GM19025 (cell line): ENCODE measurements around the gene FAM81A.

Experiments
- ATAC-seq: cut with Tn5 transposase; IDR thresholded peaks from one replicate; pipeline ENCODE4 v1.9.1; 2021; ENCODE audit warnings: mild to moderate bottlenecking, low read depth, moderate library complexity; ENCODE audit not compliant: unreplicated experiment

Gene FAM81A

DNA sequence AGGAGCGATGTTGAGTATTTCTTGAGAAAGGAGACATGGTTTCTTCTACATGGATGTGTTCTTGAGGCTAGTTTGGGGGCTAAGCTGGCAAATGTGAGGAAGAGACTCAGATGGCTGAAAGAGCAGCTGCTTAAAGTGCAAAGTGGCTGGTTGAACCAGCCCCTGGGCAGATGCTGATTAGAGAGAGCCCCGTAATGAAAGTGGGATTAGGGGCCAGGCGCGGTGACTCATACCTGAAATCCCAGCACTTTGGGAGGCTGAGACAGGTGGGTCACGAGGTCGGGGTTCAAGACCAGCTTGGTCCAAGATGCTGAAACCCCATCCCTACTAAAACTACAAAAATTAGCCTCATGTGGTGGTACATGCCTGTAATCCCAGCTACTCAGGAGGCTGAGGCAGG, 98.6 kb downstream of the FAM81A start:
- ATAC-seq: no peak

DNA sequence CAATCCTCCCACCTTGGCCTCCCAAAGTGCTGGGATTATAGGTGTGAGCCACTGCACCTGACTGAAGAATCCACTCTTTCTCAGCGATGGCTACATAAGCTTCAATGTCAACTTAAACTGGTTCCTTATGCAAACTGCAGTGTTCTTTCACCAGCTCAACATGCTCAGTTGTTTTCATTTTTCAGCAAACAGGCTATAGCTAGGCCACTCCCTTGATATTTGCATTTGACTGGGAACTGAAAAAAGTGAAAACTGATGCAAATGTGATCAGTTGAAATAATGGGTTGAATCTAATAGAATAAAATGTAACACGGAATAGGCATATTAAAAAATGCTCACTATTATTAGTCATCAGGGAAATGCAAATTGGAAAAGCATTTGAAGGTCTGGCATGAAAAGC, 99.4 kb downstream of the FAM81A start:
- no peak for ATAC-seq

DNA sequence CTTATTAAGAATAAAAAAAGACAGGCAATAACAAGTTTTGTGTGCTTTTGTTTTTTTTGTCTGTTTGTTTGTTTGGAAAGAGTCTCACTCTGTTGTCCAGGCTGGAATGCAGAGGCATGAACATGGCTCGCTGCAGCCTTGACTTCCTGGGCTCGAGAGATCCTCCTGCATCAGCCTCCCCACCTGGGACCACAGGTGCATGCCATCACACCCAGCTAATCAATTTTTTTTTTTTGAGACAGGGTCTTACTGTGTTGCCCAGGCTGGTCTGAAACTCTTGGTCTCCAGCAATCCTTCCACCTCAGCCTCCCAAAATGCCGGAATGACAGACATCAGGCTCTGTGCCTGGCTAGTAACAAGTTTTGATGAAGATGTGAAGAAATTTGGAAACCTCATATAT, 100.5 kb downstream of the FAM81A start:
- ATAC-seq: no peak

DNA sequence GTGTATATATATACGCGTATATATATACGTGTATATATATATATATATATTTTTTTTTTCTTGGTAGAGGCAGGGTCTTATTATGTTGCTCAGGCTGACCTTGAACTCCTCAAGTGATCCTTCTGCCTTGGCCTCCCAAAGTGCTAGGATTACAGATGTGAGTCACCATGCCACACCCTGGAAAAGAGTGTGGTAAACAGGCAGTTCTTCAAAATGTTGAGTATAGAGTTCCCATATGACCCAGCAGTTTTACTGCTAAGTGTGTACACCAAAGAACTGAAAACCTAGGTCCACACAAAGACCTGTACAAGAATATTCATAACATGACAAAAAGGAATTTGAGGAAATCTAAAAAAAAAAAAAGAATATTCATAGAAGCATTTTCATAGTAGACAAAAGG, 101.8 kb downstream of the FAM81A start:
- ATAC-seq: no peak

DNA sequence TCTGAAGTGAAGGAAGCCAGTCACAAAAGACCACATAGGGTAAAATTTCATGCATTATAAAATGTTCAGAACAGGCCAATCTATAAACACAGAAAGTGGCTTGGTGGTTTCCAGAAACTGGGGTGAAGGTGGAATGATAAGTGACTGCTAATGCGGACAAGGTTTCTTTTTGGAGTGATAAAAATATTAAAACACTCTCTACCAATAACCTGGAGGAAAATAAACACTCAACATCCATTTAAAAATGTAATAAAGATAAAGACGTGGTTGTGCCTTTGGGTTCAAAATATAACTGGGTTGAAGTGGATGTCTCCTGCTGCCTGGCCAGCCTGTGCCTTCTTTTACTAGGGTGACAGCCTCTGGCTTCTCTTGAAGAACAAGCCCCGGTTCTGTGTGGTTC, 102.7 kb downstream of the FAM81A start:
- no peak for ATAC-seq

DNA sequence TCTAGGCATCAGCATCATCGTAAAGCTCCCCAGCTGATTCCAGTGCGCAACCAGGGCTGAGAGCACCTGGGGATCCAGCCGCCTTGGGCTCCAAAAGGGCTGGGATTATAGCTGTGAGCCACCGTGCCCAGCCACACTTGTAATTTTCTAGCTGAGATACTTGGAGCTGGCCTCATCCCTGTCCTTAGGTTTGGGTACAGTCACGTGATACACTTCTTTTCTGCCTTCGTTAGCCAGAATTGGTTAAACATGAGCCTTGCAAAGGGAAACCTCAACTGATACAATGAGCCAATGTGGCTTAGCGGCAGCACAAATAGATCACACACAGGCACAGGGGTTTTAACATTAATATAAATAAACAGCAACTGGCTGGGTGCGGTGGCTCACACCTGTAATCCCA, 103.8 kb downstream of the FAM81A start:
- ATAC-seq: no peak

DNA sequence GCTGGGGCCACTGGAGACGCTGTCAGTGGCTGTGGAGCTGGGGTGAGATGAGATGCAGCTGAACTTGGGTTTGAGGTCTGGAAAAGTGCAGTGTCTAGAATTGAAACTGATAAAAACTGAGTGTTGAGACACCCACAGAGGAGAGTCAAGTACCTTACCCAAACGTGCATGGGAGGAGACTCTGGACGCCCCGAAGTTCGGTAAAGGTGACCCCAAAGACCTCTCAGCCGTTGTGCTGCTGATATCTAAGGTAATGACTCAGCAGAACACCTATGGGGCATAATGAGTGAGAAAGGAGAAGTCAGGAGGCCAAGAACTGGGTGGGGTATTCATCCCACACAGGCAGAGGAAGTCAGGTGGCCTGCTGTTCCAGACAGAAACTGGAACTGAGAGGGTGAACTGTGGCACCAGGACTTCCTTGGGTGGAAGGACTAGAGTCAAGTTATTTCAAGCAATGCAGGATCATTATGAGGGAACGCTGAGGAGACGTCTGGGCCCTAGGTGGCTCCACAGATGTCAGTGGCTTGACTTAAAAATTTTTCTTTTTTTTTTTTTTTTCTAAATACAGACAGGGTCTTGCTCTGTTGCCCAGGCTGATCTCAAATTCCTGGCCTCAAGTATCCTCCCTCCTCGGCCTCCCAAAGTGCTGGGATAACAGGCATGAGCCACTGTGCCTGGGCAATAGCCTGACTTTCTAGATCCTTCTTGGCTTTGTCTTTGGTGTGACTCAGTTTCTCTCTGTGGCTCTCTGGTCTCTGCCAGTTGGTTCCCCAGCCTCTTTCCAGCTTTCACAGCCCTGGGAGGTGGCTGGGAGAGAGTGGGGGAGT, 105.9 kb downstream of the FAM81A start:
- ATAC-seq: peak; percentile 62

DNA sequence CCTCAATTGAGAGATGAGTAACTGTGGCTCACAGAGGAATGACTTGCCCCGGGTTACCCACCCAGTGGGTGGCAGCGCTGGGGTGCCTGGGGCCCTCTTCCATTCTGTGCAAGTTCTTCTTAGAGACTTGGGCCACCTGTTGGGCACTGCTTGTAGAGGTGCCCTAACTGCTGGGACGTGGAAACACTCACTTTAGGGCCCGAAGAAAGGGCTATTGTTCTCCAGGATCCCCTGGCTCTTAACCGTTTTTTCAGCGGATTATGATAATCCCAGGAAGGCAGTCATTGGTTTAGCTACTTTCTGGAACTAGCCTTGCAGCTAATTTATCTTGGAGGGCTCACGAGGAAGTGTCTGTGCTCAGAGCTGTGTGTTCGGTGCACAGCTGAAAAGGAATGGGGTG, 107.6 kb downstream of the FAM81A start:
- no peak for ATAC-seq

DNA sequence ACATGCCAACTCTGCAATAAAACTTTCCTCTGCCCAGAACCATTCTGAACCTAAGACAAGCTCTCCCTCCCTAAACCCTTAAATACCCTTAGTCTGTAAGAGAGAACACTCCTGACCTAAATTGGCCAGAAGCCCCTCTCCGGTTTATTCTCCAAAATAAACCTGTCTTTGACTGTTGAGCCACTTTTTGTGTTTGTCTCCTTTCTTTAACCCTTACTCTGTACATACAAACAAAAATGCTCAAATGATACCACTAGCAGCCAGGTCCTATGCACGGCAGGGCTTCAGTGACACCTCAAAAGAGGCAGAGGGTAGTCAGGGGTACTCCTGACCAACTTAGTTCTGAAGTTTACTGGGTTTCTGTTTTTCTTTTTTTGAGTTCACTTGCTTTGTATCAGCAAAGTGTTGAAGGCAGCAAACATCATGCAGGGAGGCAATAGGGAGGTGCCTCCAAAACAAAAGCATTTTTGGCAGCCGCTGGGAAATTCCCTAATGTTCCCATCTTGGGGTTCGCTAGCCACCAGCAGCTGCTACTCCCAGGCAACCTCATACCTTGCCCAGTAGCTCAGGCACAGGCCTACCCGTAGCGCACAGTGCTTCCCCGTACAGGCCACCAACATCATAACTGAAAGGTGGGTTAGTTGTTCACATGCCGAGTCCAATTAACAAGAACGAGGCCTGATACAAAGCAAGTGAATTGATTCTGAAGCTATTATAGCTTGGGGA, 110.7 kb downstream of the FAM81A start:
- ATAC-seq: no peak

DNA sequence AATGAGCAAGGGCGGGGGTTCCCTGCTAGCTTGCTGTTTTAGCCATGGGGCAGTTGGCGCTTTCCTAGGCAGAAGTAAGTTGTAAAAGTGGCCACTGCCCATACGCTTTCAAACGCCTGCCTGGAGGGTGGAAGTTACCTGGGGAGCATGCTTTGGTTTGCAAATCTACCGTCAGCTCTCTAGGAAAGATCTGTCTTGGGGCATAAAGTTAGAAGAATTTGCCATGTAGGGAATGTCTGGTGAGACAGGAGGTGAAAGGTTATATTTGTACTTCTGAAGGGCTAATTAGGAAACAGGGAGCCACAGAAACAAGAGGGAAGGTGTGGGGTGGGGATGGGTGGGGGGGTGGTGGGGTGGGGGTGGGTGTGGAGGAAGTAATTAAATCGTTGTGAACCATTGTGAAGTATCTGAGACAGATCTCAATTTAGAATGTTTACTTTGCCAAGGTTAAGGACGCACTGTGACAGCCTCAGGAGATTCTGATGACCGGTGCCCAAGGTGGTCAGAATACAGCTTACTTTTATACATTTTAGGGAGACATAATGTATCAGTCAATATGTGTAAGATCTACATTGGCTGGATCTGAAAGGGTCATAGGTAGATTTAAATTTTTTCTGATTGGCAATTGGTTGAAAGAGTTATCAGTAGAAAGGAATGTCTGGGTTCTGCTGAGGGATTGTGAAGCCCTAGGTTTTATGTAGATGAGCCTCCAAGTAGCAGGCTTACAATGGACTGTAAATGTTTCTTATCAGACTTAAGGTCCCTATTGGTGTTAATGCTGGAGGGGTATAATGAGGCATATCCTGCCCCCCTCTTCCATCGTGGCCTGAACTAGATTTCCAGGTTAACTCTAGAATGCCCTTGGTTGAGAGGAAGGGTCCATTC, 111.6 kb downstream of the FAM81A start:
- ATAC-seq: no peak

DNA sequence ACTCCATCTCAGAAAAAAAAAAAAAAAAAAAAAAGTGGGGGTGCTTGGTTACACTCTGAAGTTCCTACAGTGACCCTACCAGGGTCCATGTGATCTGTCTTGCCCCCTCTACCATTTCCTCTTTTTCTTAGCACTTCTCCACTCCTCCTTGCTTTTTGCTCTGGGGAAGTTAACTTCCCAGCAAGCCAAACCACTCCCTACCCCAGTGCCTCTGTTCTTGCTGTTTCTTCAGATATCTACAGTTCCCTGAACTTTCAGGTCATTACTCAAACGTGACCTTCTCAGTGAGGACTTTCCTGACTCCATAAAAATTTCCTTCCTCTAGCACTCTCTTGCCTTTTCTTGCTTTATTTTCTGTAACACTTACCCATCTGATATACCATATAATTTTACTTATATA, 112.5 kb downstream of the FAM81A start:
- no peak for ATAC-seq

DNA sequence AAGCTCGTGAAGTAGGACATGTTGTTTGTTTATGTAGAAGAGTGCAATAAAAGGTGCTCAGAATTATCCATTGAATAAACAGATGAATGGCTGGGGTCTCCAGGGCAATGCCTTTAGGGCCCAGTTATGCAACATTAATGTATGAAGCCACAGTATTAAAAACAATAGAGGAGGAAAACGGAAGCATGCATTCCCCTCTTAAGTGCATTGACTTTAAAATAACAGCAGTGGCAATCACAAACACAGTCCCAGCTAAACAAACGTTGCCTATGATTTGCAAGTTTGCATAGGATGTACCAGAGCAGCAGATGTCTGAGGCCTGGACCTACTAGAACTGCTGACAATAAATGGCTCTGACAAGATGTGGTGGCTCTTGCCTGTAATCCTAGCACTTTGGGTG, 113.0 kb downstream of the FAM81A start:
- no peak for ATAC-seq

DNA sequence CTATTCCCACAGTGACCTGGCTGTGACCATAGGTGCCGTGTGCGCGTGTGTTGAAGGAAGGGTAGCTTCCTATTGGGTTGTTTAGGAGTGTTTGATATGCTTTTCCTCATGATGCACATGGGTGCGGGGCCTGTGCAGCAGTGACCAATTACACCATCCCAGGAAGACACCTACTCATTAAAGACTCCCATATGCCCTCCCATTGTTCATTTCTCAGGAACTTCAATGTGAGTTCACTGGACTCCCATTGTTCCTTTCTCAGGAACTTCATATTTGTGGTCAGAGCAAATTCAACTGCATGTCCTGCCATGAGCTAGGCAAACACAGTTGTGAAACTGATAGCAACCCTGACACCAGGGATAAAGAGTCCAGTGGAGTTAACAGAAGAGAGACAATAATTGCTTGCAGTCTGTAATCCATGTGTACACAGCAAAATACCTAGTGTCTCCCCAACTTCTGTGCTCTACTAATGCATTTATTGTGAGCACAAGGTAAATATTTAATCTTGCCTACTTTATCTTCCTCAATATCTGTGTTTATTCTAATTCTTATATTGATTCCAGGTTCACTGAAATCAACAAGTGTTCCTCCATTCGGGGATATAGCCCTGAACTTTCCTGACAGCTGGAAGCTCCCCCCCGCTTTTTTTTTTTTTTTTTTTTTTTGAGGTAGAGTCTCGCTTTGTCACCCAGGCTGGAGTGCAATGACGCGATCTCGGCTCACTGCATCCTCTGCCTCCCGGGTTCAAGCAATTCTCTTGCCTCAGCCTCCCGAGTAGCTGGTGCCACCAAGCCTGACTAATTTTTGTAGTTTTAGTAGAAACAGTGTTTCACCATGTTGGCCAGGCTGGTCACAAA, 116.1 kb downstream of the FAM81A start:
- no peak for ATAC-seq

DNA sequence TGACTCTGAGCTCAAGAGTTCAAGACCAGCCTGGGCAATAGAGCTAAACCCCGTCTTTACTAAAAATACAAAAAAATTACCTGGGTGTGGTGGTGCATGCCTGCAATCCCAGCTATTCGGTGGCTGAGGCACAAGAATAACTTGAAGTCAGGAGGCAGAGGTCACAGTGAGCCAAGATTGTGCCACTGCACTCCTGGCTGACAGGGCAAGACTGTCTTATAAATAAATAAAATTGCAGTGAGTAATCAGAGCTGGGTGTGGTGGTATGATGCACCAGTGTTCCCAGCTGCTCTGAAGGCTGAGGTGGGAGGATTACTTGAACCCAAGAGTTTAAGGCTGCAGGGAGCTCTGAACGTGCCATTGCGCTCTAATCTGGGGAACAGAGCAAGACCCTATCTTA, 117.7 kb downstream of the FAM81A start:
- no peak for ATAC-seq

DNA sequence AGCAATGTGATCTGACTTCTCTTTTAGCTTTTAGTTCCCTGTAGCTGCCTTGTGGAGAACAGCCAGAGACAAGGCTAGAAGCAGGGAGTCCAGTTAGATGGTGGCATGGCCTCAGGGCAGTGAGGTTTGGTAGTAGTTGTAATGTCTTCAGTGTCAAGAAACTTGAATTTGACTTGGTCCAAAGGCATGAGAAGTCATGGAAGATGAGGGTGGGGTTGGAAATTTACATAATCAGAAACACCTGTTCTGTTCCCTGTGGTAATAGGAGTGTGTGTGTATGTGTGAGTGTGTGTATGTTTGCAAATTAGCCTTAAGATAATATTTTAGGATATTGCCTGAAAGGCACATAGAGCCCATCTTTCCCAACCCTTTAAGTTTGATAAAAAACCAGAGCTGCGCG, 118.4 kb downstream of the FAM81A start:
- ATAC-seq: no peak

DNA sequence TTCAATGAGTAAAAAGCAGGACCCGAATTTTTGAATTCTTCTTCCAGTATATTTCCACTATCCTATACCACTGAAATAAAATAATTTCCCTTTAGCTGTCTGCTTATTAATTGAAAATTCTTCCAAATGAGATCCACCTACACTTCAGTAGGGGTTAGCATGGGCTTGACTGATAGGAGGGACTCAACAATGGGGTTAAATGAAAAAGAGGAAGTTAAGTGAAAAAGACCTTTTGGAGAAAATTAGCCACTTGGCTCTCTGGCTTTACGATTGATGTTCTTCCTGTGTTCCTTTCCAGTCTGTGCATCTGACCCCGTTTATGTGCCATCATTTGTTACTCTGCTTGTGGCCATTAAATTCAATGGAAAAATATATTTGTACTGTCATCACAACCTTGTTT, 119.6 kb downstream of the FAM81A start:
- ATAC-seq: no peak

DNA sequence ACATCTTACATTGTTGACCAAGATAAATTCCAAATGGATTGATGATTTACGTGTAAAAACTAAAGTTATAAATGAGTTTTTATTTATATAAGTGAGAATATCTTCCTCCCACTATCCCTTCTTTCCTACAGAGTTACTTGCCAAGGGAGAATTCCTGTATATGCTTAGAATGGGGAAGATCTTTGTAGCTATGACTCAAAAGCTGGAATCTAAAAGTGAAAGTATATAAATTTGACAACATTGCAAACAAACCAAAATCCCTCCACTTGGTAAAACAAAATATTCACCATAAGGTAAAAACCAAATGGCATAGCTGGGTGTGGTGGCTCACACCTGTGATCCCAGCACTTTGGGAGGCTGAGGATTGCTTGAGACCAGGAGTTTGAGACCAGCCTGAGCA, 120.9 kb downstream of the FAM81A start:
- ATAC-seq: no peak

DNA sequence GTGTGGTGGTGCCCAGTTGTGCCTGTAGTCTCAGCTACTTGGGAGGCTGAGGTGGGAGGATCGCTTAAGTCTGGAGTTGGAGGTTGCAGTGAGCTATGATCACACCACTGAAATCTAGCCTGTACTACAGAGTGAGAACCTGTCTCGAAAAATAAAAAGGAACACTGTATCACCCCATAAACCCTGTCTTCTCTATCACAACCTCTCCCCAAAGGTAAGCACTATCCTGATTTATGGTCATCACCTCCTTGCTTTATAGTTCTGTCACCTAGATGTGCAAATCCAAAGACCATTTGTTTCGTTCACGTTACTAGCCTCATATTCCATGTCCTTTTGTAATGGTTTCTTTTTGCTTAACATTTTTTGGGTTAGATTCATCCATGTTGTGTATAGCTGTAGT, 123.6 kb downstream of the FAM81A start:
- ATAC-seq: no peak

DNA sequence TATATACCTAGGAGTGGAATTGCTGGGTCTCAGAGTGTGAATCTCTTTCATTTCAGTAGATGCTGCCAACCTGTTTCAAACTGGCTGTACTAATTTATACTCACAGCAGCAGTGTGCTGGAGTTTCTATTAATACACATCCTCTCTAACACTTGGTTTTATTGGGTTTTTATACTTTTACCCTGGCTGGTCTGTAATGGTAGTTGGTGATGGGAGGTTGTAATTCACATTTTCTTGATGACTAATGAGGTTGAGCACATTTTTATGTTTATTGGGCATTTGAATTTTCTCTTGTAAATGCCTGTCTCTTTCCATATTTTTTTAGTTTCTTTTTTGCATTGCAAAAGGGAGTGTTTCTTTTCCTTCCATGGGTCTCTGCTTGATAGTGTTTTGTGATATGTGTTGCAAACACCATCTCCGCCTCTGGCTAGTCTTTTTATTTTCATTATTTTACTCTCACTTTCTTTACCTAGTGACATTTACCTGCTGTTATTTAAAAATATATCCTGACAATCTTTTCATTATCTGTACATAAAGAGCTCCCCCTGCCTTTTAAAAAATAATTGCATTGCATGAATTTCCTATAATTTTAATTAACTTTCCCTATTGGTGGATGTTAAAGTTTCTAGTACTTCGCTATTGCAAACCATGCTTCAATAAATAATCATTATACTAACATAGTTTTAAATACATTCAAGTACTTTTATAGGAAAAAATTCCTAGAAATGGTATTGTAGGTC, 124.6 kb downstream of the FAM81A start:
- ATAC-seq: no peak

DNA sequence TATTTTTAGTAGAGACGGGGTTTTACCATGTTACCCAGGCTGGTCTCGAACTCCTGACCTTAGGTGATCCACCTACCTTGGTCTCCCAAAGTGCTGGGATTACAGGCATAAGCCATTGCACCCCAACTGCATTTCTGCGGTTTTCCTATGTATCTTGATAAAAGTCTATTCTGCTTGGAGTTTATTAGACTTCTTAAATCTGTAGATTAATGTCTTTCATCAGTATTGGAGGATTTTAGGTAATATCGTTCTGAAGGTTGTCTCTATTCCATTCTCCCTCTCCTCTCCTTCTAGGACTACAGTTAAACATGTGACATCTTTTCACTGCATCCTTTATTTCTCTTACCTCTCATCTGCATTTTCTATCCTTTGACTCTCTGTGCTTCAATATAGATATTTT, 127.3 kb downstream of the FAM81A start:
- no peak for ATAC-seq
